Skeletal muscle tissue (tissue), 4 donors: Measurements from ENCODE around the gene SHROOM3. TPM values are rescaled to one million over a fixed set of nuclear protein-coding genes. Genes with fewer than 3 reads are reported as not detected.

Experiments
- H3K27ac ChIP-seq: one replicate; pipeline ENCODE4 v1.7.0; 2013; ENCODE audit warnings: mild to moderate bottlenecking, low read depth, low read length, inconsistent platforms
- H3K27me3 ChIP-seq, 3 donors: one replicate each; pipeline ENCODE4 v1.7.0; 2013; ENCODE audit warnings: low read length in 3 of 3; ENCODE audit not compliant: control insufficient read depth in 3 of 3, insufficient read depth in 3 of 3
- H3K36me3 ChIP-seq, 3 donors: one replicate each; pipeline ENCODE4 v1.7.0; 2013; ENCODE audit warnings: low read length in 3 of 3; ENCODE audit not compliant: control insufficient read depth in 3 of 3, insufficient read depth in 3 of 3
- H3K4me1 ChIP-seq, 3 donors: one replicate each; pipeline ENCODE4 v1.7.0; 2013; ENCODE audit warnings: low read length in 3 of 3, mild to moderate bottlenecking in 3 of 3; ENCODE audit not compliant: control insufficient read depth in 3 of 3, insufficient read depth in 3 of 3
- H3K4me3 ChIP-seq, 3 donors: one replicate each; pipeline ENCODE4 v1.7.0; 2013; ENCODE audit warnings: low read length in 3 of 3
- H3K9ac ChIP-seq, 3 donors: one replicate each; pipeline ENCODE4 v1.7.0; 2013; ENCODE audit warnings: low read length in 3 of 3, mild to moderate bottlenecking in 3 of 3, moderate library complexity in 2 of 3, low read depth in 1 of 3
- H3K9me3 ChIP-seq, 3 donors: one replicate each; pipeline ENCODE4 v1.7.0; 2013; ENCODE audit warnings: low read length in 3 of 3; ENCODE audit not compliant: control insufficient read depth in 3 of 3
- total RNA-seq: library from RNA; depleted of rRNA; stranded (reverse); fragments of >200 nt; gene quantifications from one replicate; pipeline ENCODE4 v1.2.3, GENCODE V29; 2014
- donor health status: Osteomylitis.

Gene SHROOM3
- total RNA-seq, 1 donor from 2014 or later, result 21.4 TPM

DNA sequence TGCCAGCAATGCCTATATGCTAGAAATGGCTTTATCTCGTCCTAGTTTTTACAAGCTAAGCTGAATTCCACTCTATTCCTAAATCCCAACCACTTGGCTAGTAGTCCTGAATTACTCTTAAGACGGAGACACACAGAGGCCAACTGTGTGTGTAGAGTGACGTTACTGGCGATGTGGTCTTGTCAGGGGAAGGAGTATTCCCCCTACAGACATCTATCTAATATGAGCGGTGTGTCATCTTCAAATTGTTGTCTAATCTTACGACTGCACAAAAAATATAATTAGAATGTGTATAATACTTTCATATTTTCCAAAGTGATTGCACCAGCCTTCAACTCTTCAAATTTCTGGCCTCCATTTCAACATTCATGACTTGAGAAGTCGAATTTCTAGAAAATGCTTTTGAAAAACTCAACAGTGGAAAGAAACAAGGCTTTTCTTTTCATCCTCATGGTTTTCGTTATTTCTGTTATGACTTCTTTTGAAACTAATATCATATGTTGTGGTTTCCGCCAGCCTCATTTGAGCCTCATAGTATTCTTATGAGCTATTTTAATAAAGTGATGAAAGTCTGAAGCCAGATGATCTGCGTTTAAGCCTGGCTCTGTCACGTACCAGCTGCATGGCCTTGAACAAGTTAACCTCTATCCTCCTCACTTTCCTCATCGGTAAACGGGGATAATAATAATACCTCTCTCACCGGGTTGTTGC, 330.6 kb downstream of the SHROOM3 start:
- no peak overlapping the region for H3K9ac ChIP-seq
- no peak overlapping the region for H3K4me3 ChIP-seq
- peaks cover 0 to 2% (median 0%) of the 10 kb centered on the region in 3 donors for H3K27me3 ChIP-seq
- no peaks in the 10 kb centered on the region for H3K4me1 ChIP-seq
- no peaks in the 10 kb centered on the region for H3K36me3 ChIP-seq
- H3K27ac ChIP-seq, result no peak overlapping the region
- H3K9me3 ChIP-seq, result no peaks in the 10 kb centered on the region

DNA sequence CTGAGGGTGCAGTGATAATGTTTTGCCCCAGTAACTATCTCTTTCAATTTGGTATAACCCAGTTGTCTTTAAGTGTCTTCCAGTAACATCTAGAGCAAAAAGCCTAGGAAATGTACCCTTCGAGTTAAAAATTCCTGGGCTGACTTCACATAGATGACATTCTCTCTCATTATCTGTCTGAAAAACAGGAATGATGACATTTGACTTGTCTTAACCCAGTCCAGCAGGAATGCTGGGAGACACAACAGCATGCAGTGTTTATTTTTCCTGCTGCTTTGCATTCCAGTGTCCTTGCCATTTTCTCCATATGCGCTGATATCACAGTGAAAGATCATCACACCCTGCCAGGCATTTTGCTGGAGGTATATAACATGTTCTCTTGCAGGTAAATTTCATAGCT, 333.0 kb downstream of the SHROOM3 start:
- no peak overlapping the region for H3K27ac ChIP-seq
- H3K27me3 ChIP-seq, result peaks cover 0 to 2% (median 0%) of the 10 kb centered on the region in 3 donors
- H3K9ac ChIP-seq, result no peak overlapping the region
- H3K9me3 ChIP-seq, result no peaks in the 10 kb centered on the region
- no peaks in the 10 kb centered on the region for H3K4me1 ChIP-seq
- no peak overlapping the region for H3K4me3 ChIP-seq
- peaks cover 0 to 2% (median 0%) of the 10 kb centered on the region in 3 donors for H3K36me3 ChIP-seq

DNA sequence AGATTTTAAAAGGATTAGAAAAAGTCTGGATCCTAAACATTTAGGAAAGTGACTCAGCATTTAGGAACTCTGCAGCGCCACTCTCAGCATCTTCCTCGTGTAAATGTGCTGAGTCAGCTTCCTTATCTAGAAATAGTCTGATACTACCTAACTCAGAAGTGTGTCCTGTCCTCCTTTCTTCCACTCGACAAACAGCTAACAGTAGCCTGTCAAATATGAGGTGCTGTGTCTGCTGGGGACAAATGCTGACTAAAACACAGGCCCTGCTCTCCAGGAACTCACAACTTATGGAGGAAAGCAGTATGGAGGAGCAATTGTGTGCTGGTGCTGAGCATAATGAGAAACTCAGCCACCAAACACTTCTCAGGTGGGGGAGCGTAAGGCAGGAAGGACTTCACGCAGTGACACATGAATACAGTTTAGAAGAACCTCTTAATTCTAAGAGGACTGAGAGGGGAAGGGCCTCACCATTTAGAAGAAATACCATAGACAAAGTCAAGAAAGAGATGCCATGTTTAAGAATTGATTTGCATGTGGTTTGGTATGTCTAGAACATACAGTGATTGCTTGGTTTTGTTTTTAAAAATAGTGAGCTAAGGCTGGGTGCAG, 337.6 kb downstream of the SHROOM3 start:
- no peak overlapping the region for H3K4me3 ChIP-seq
- H3K9ac ChIP-seq, result no peak overlapping the region
- no peak overlapping the region for H3K27ac ChIP-seq

DNA sequence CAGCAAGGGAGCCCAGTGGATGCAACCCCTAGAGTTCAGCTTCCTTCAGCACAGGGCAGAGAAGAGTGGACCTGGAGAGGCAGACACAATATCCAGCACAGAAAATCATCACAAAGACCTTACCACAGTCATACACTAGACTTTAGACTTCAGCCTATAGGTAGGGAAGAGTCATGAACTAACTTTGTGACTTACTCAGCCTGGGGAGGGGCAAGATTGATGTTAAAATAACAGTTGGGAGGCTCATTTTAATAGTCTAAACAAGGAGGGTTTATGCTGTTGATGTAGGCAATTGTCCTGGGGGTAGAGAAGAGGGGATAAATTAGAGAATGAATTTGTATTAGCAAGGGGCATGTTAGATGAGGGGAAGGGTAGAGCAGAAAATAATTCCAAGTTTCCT, 338.7 kb downstream of the SHROOM3 start:
- H3K27me3 ChIP-seq, result no peaks in the 10 kb centered on the region
- H3K4me3 ChIP-seq, result no peak overlapping the region
- H3K36me3 ChIP-seq, result peaks cover 0 to 2% (median 0%) of the 10 kb centered on the region in 3 donors
- H3K9ac ChIP-seq, result no peak overlapping the region
- H3K27ac ChIP-seq, result no peak overlapping the region
- H3K4me1 ChIP-seq, result no peaks in the 10 kb centered on the region
- H3K9me3 ChIP-seq, result no peaks in the 10 kb centered on the region

More for the DNA sequence above, 337.6 kb downstream of the SHROOM3 start:
- no peaks in the 10 kb centered on the region for H3K9me3 ChIP-seq
- H3K27me3 ChIP-seq, result no peaks in the 10 kb centered on the region
- H3K36me3 ChIP-seq, result peaks cover 0 to 2% (median 0%) of the 10 kb centered on the region in 3 donors
- H3K4me1 ChIP-seq, result no peaks in the 10 kb centered on the region

DNA sequence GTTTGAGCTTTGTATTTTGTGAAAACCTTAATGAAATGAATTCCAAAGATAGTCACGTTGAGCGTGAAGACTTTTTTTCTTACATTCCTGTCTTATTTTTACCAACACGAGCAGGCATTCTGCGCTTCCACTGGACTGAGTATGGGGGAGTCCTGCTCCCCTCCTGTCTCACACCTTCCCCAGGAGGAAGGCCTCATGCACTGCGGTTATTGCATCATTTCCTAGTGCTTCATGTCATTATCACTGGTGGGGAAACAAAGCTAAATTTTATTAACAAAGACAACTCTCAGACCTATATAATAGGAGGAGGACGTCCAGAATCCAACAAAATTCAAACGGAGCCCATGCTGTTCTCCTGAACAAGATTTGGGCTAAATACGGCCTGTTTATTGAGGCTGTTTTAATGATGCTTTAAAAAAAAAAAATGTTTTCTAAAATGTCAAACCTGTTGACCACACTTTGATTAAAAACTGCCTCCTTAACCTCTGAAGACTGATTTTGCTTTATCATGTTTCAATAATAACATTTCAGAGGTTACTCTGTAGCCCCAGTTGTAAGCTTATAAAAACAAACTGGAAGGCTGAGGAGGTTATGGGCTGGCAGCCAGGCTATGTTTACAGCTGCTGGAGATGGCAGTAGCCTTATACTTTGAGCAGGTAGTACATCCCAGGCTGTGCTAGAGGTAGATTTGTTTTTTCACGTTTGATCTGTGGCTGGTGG, 344.9 kb downstream of the SHROOM3 start:
- Histone ChIP-seq H3K4me1 (no peaks in the 10 kb centered on the region), H3K9me3 (no peaks in the 10 kb centered on the region), H3K27ac (no peak overlapping the region), H3K9ac (no peak overlapping the region), H3K4me3 (no peak overlapping the region), H3K36me3 (no peaks in the 10 kb centered on the region), H3K27me3 (no peaks in the 10 kb centered on the region)

DNA sequence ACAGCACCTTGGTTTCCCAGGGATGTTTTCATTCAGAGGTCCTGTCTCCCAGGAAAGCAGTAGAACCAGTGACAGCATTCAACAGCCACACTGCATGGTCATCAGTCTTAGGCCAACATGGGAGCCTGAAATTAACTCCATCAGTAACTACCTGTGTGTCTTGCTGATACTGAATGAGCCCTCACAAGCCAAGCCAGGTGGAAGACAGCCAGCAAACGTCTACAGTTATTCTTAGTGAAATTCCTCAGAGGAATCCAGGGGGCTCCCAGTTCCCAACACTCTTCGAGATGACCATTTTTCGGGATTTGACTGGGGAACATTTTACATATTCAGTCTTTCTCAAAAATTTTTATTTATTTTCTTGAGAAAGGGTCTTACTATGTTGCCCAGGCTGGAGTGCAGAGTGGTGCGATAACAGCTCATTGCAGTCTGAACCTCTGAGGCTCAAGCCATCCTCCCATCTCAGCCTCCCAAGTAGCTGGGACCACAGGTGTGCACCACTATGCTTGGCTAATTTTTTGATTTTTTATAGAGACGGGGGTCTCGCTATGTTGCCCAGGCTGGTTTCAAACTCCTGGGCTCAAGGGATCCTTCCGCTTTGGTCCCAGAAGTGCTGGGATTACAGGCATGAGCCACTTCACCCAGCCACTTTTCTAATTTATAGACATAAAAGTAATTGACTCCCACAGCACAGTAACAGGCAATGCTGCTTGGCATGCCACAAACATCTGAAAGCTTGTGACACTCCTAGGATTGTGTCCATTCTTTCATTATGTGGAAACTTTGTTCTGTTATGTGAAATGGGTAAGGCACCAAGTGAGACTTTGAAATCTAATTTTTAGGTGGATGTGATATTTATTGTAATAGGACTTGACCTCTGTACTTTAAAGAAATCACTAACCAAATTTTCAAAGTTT, 346.0 kb downstream of the SHROOM3 start:
- no peak overlapping the region for H3K9ac ChIP-seq
- no peaks in the 10 kb centered on the region for H3K9me3 ChIP-seq
- no peaks in the 10 kb centered on the region for H3K27me3 ChIP-seq
- H3K36me3 ChIP-seq, result no peaks in the 10 kb centered on the region
- no peaks in the 10 kb centered on the region for H3K4me1 ChIP-seq
- H3K4me3 ChIP-seq, result no peak overlapping the region
- H3K27ac ChIP-seq, result no peak overlapping the region

DNA sequence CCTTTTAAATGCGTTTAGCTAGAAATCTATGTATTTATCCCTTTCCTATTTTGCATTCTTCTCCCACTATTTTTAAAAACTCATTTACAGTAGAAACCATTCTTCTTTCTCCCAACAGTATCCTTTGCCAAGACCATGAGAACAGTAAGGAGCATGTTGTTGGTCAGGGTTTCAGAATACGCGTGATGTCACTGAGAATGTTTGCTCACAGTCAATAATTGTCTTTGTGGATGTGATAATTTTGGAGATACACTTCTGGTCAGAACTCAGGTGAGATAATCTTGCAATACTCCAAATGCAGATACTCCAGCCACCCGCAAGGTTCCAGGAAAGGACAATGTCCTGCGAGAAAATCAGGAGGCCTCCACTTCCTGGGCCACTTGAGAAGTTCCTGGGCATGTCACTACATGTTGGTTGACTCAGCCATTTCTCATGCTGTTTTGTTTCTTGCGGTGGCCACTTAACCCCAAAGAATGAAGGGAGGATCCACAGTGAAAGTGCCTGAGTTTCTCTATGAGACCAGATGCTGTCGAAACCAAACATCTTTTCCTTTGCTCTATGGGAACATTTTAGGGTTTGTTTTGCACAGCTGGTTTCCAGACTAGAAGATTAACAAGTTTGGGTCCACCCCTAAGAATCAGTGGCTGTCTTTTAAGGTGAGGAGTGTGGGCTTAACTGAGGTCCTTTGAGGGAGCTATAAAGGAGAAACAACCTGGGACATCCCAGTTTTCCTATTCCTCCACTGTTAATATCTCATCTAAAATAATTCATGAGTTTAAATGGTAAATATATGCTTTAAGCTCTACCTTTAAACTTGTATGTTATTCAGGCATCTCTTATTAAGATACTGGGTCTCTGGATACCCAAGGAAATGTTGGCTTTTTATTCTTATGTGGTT, 346.9 kb downstream of the SHROOM3 start:
- H3K27ac ChIP-seq, result no peak overlapping the region
- no peaks in the 10 kb centered on the region for H3K27me3 ChIP-seq
- no peak overlapping the region for H3K4me3 ChIP-seq
- no peaks in the 10 kb centered on the region for H3K36me3 ChIP-seq
- no peak overlapping the region for H3K9ac ChIP-seq
- H3K9me3 ChIP-seq, result no peaks in the 10 kb centered on the region
- H3K4me1 ChIP-seq, result no peaks in the 10 kb centered on the region

DNA sequence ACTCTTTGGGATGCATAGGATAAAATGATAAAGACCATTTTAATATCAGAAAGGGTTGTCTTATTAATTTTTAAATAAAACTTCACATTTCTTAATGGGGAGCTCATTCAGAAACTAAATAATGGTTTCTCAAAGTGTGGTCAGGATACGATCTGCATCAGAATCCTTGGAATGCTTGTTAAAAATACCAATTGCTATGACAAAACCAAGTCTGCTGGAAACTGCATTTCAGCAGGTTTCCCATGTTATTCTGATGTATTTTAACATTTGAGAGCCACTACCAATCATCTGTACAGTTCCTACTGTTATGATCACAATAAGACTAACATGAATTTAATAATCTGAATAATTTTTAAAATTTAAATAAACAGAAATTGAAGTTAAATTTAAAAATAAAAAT, 347.8 kb downstream of the SHROOM3 start:
- H3K27me3 ChIP-seq, result no peaks in the 10 kb centered on the region
- H3K27ac ChIP-seq, result no peak overlapping the region
- H3K4me3 ChIP-seq, result no peak overlapping the region
- H3K9ac ChIP-seq, result no peak overlapping the region
- H3K9me3 ChIP-seq, result no peaks in the 10 kb centered on the region
- H3K36me3 ChIP-seq, result no peaks in the 10 kb centered on the region
- H3K4me1 ChIP-seq, result no peaks in the 10 kb centered on the region

DNA sequence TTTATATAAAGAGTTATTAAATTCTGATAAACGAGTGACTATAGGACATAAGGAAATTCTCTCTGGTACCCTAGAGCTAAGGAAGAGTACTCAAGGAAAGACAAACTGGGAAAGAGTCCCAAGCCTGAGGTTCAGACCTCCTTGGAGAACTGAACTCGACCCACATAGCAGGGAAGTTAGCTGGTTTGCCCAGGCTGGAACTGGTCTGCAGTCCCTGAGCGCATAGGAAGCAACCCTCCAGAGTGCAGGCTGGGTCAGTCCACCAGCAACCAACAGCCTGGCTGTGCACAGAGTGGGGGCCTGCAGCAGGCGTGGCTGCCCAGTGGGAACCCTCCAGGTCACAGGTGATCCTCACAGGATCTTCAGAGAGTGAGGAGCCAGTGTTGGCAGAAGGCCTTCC, 348.8 kb downstream of the SHROOM3 start:
- Histone ChIP-seq H3K9me3 (no peaks in the 10 kb centered on the region), H3K27ac (no peak overlapping the region), H3K9ac (no peak overlapping the region), H3K4me1 (no peaks in the 10 kb centered on the region), H3K4me3 (no peak overlapping the region), H3K27me3 (no peaks in the 10 kb centered on the region), H3K36me3 (no peaks in the 10 kb centered on the region)
